ENCODE measurements around the gene MFN1.

Gene MFN1

DNA sequence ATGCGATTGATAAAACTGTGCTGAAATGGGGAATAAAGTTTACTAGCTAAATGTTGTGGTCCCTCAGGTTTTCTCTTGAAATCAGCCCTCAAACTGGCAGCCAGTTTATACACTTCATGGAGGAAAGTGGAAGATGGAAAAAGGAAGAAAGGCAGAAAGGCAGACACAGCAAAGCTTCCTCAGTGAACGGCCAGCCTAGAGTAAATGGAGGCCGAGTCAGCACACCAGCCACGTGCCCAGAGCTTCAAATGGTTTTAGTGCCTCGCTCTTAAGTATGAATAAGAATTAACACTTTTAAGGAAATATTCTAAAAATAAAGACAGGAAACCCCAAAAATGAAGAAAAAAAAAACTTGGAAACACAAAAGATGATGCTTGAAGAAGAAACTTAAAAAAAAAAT lies 55.5 kb downstream of the MFN1 start:
- no peak overlapping the region for H2AFZ ChIP-seq (ENCODE audit: low read length, unreplicated experiment)
- no peak overlapping the region for H3K27ac ChIP-seq (ENCODE audit: low read depth, low read length)
- no peaks in the 10 kb centered on the region for H3K27me3 ChIP-seq (ENCODE audit: insufficient read depth, low read length)
- no peaks in the 10 kb centered on the region for H3K4me1 ChIP-seq (ENCODE audit: control insufficient read depth, insufficient read depth, low read length, unreplicated experiment)
- peaks cover 31% of the 10 kb centered on the region for H3K36me3 ChIP-seq (ENCODE audit: insufficient read depth, low read length)
- H3K79me2 ChIP-seq (ENCODE audit: control insufficient read depth, insufficient read depth, low read length, unreplicated experiment) = no peaks in the 10 kb centered on the region
- H3K4me3 ChIP-seq (ENCODE audit: low read depth, low read length) = no peak overlapping the region

DNA sequence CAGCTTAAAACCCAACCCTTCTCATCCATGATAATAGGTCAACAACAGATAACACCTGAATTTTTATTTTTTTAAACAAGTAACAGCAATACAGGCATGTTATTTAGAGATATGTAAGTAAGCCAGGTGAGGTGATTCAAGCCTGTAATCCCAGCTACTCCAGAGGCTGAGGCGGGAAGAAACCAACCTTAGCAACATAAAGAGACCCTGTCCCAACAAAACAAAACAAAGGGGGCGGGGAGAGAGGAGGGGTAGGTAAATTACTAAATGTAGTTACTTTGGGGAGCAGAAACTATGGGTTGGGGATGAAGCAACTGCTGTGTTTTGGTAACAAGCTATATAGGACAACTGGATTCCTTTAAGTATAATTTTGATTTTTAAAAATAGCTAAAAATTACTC lies 56.8 kb downstream of the MFN1 start:
- H3K27ac ChIP-seq (ENCODE audit: low read depth, low read length) = no peak overlapping the region
- no peak overlapping the region for H3K4me3 ChIP-seq (ENCODE audit: low read depth, low read length)
- H3K79me2 ChIP-seq (ENCODE audit: control insufficient read depth, insufficient read depth, low read length, unreplicated experiment) = no peaks in the 10 kb centered on the region
- H3K4me1 ChIP-seq (ENCODE audit: control insufficient read depth, insufficient read depth, low read length, unreplicated experiment) = no peaks in the 10 kb centered on the region
- no peaks in the 10 kb centered on the region for H3K27me3 ChIP-seq (ENCODE audit: insufficient read depth, low read length)
- peaks cover 31% of the 10 kb centered on the region for H3K36me3 ChIP-seq (ENCODE audit: insufficient read depth, low read length)
- H2AFZ ChIP-seq (ENCODE audit: low read length, unreplicated experiment) = no peak overlapping the region

DNA sequence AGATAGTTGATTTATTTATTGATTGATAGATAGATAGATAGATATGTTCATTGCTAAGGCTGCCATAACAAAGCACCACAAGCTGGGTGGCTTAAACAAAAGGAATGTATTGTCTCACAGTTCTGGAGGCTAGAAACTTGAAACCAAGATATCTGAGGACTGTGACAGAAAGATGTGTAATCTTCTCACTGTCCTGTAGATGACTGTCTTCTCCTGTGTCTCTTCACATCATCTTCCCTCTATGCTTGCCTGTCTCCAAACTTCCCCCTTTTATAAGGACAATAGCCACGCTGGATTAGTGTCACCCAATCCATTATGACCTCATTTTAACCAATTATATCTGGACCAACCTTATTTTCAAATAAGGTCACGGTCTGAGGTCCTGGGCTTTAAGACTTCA lies 62.8 kb downstream of the MFN1 start:
- no peak overlapping the region for H3K4me3 ChIP-seq (ENCODE audit: low read depth, low read length)
- no peak overlapping the region for H2AFZ ChIP-seq (ENCODE audit: low read length, unreplicated experiment)
- H3K4me1 ChIP-seq (ENCODE audit: control insufficient read depth, insufficient read depth, low read length, unreplicated experiment) = no peaks in the 10 kb centered on the region
- H3K36me3 ChIP-seq (ENCODE audit: insufficient read depth, low read length) = peaks cover 28% of the 10 kb centered on the region
- no peak overlapping the region for H3K27ac ChIP-seq (ENCODE audit: low read depth, low read length)
- H3K79me2 ChIP-seq (ENCODE audit: control insufficient read depth, insufficient read depth, low read length, unreplicated experiment) = no peaks in the 10 kb centered on the region
- H3K27me3 ChIP-seq (ENCODE audit: insufficient read depth, low read length) = no peaks in the 10 kb centered on the region

DNA sequence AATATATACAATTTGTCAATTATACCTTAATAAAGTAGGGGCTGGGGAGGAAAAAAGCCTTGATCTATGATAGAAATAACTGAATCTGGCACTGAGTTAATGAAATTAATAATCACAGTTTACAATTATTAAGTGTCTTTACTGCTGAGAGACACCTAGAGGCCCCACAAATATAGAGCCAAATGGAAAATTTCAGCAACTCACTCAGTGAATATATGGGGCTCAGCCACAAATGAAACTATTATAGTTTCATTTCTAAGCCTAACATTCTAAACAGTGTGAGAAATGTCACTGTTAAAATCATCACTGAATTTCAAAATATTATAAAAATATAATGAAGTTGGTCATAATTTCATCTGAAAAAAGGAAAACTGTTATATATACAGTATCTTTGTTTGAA lies 63.5 kb downstream of the MFN1 start:
- Histone ChIP-seq H3K36me3 (ENCODE audit: insufficient read depth, low read length) (peaks cover 23% of the 10 kb centered on the region), H3K27ac (ENCODE audit: low read depth, low read length) (no peak overlapping the region), H3K27me3 (ENCODE audit: insufficient read depth, low read length) (no peaks in the 10 kb centered on the region), H2AFZ (ENCODE audit: low read length, unreplicated experiment) (no peak overlapping the region), H3K4me3 (ENCODE audit: low read depth, low read length) (no peak overlapping the region), H3K4me1 (ENCODE audit: control insufficient read depth, insufficient read depth, low read length, unreplicated experiment) (no peaks in the 10 kb centered on the region), H3K79me2 (ENCODE audit: control insufficient read depth, insufficient read depth, low read length, unreplicated experiment) (no peaks in the 10 kb centered on the region)

DNA sequence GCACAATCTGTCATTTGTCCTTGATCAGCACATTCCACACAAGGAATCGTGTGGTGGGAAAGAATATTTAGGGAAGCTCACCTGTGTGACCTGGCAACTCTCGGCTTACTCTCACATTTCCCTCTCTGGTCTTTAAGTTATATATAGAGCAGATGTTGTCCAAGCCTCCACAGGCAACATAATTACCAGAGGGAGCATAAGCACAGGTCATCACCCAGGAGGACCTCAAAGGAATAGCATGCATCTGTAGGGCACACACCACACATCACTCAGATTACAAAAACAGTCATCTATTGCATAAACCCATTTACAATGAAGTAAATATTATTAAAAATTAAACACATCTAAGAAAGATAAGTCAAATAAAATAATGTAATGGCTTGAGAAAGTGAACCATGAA lies 67.3 kb downstream of the MFN1 start:
- H3K4me1 ChIP-seq (ENCODE audit: control insufficient read depth, insufficient read depth, low read length, unreplicated experiment) = no peaks in the 10 kb centered on the region
- peaks cover 3% of the 10 kb centered on the region for H3K79me2 ChIP-seq (ENCODE audit: control insufficient read depth, insufficient read depth, low read length, unreplicated experiment)
- no peaks in the 10 kb centered on the region for H3K27me3 ChIP-seq (ENCODE audit: insufficient read depth, low read length)
- no peak overlapping the region for H3K4me3 ChIP-seq (ENCODE audit: low read depth, low read length)
- no peak overlapping the region for H2AFZ ChIP-seq (ENCODE audit: low read length, unreplicated experiment)
- no peak overlapping the region for H3K27ac ChIP-seq (ENCODE audit: low read depth, low read length)
- H3K36me3 ChIP-seq (ENCODE audit: insufficient read depth, low read length) = peaks cover 40% of the 10 kb centered on the region

DNA sequence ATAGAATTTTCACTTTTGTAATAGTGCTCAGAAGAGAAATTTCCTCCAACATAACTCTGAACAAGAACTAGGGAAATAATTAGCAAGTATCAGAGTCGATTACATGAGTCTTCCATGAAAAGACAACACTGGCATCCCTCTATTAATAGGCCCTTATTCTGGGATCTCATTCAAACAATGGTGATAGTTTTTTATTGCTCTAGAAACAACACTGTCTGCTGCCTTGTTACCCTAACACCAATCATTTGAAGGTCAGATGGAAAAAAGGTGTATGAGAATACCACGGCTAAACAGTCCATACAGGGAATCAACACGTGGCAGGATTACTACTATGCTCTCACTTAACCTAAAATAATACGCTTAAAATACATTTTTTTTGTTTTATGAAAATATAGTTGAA lies 67.9 kb downstream of the MFN1 start:
- Histone ChIP-seq H3K36me3 (ENCODE audit: insufficient read depth, low read length) (peaks cover 40% of the 10 kb centered on the region), H3K79me2 (ENCODE audit: control insufficient read depth, insufficient read depth, low read length, unreplicated experiment) (peaks cover 3% of the 10 kb centered on the region), H2AFZ (ENCODE audit: low read length, unreplicated experiment) (no peak overlapping the region), H3K4me1 (ENCODE audit: control insufficient read depth, insufficient read depth, low read length, unreplicated experiment) (no peaks in the 10 kb centered on the region), H3K27ac (ENCODE audit: low read depth, low read length) (no peak overlapping the region), H3K4me3 (ENCODE audit: low read depth, low read length) (no peak overlapping the region), H3K27me3 (ENCODE audit: insufficient read depth, low read length) (no peaks in the 10 kb centered on the region)

DNA sequence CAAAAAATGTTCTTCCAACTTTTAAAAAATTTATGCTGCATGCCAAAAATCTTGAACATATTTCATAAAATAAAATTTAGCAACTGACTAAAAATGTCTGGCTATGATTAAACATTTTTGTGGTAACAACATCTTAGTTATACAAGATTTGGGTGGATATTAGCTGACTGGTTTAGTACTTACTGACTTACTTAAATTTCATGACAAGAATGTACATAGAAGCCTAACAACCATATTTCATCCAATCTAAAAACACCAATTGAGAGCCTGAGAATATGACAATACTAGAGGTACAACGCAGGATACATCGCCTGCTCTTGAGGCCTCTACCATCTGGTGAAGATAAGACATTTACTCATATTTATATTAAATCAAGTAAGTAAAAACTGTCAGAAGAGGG lies 69.2 kb downstream of the MFN1 start:
- no peak overlapping the region for H2AFZ ChIP-seq (ENCODE audit: low read length, unreplicated experiment)
- H3K4me3 ChIP-seq (ENCODE audit: low read depth, low read length) = no peak overlapping the region
- H3K36me3 ChIP-seq (ENCODE audit: insufficient read depth, low read length) = peaks cover 40% of the 10 kb centered on the region

DNA sequence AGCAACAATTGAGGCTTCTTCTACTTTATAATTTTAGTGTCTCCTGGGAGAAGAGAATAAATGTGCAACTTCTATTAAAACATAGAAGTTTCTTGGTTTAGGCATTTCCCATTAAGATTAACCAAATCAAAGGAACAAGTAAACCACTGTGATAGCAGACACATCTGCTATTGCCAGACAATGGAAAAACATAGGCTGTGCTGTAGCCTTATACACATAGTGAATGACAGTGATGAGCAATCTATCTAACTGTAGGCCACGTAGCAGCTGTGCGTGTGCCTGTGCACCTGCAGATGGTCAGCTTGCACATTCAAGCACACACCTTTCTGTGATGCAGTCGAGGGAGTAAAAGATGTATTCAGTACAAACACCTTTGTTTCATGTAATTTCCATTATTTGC lies 71.1 kb downstream of the MFN1 start:
- Histone ChIP-seq H3K4me1 (ENCODE audit: control insufficient read depth, insufficient read depth, low read length, unreplicated experiment) (no peaks in the 10 kb centered on the region), H3K27ac (ENCODE audit: low read depth, low read length) (no peak overlapping the region), H3K27me3 (ENCODE audit: insufficient read depth, low read length) (no peaks in the 10 kb centered on the region), H3K79me2 (ENCODE audit: control insufficient read depth, insufficient read depth, low read length, unreplicated experiment) (peaks cover 7% of the 10 kb centered on the region), H3K4me3 (ENCODE audit: low read depth, low read length) (no peak overlapping the region), H3K36me3 (ENCODE audit: insufficient read depth, low read length) (peaks cover 33% of the 10 kb centered on the region), H2AFZ (ENCODE audit: low read length, unreplicated experiment) (no peak overlapping the region)

More for the DNA sequence above, 69.2 kb downstream of the MFN1 start:
- Histone ChIP-seq H3K27ac (ENCODE audit: low read depth, low read length) (no peak overlapping the region), H3K4me1 (ENCODE audit: control insufficient read depth, insufficient read depth, low read length, unreplicated experiment) (no peaks in the 10 kb centered on the region), H3K27me3 (ENCODE audit: insufficient read depth, low read length) (no peaks in the 10 kb centered on the region), H3K79me2 (ENCODE audit: control insufficient read depth, insufficient read depth, low read length, unreplicated experiment) (peaks cover 3% of the 10 kb centered on the region)

DNA sequence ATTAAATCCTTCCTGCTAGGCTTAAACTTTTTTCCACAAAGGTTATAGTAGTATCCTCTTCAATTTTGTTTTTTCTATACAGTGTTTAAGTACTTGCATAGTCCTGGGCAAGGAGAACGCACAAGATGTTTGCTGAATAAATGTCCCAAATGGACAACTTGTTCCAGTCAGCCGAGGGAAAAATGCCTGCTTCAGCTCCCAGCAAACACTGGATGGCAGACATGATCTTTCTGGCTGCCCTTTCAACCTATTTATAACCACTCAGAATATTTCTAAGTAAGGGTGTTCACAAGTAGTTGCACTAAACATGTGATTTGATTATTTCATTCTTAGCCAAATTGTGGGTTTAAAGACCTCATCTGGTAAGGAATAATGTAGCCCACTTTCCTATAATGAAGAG lies 74.0 kb downstream of the MFN1 start:
- H3K36me3 ChIP-seq (ENCODE audit: insufficient read depth, low read length) = peaks cover 35% of the 10 kb centered on the region
- H3K4me1 ChIP-seq (ENCODE audit: control insufficient read depth, insufficient read depth, low read length, unreplicated experiment) = no peaks in the 10 kb centered on the region
- H3K79me2 ChIP-seq (ENCODE audit: control insufficient read depth, insufficient read depth, low read length, unreplicated experiment) = peaks cover 26% of the 10 kb centered on the region
- H3K27me3 ChIP-seq (ENCODE audit: insufficient read depth, low read length) = no peaks in the 10 kb centered on the region
- no peak overlapping the region for H3K4me3 ChIP-seq (ENCODE audit: low read depth, low read length)
- no peak overlapping the region for H3K27ac ChIP-seq (ENCODE audit: low read depth, low read length)
- H2AFZ ChIP-seq (ENCODE audit: low read length, unreplicated experiment) = peak overlapping the region; percentile 18

DNA sequence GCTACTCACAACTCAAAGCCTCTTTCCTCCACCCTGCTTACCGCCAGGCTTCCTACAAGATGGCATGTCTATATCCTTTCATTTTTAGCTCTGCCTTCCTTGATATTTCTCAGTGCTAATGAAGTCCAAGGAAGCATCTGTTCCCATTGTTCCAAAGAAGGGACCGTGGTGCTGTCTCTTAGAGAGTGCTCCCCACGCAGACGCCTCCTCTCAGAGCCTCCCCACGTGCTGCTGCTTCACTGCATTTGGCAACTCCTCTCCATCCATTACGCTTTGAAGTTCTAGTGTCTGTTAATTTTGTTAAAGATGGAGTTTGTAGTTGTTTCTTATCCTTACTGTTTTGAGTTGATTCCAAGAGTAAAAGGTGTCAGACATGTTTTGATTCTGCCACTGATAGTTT lies 77.6 kb downstream of the MFN1 start:
- H2AFZ ChIP-seq (ENCODE audit: low read length, unreplicated experiment) = no peak overlapping the region
- peaks cover 16% of the 10 kb centered on the region for H3K36me3 ChIP-seq (ENCODE audit: insufficient read depth, low read length)
- H3K4me1 ChIP-seq (ENCODE audit: control insufficient read depth, insufficient read depth, low read length, unreplicated experiment) = no peaks in the 10 kb centered on the region
- H3K79me2 ChIP-seq (ENCODE audit: control insufficient read depth, insufficient read depth, low read length, unreplicated experiment) = peaks cover 56% of the 10 kb centered on the region
- no peak overlapping the region for H3K4me3 ChIP-seq (ENCODE audit: low read depth, low read length)
- H3K27ac ChIP-seq (ENCODE audit: low read depth, low read length) = no peak overlapping the region
- H3K27me3 ChIP-seq (ENCODE audit: insufficient read depth, low read length) = no peaks in the 10 kb centered on the region

DNA sequence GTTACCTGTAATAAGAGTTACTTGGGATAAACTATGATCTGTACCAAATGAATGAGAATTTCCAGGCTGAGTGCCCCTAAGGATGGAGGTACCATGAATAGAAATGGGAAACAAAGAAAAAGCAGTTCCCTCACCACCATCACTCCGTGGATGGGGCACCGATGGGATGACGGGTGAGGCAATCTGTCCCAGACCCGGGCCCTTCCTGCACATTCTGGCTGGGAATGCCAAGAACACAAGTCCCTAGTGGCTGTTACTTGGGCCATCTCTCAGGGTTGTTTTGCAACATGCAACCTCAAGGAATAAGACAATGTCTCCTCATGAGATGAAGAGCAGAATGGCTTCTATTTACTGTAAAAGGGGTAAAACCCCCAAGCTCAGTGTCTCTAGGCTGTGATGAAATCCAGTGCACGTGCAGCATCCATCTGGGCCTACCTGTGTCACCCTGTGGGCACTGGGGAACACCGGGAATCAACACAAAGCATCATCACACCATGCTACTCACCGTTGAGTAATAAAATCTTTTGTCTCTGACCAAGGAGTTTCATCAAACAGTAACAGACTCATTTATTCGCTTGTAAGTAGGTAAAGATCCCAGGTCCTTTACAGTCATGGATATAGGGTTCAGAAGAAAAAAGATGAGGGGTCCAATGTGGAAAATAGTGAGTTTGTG lies 81.5 kb downstream of the MFN1 start:
- H2AFZ ChIP-seq (ENCODE audit: low read length, unreplicated experiment) = no peak overlapping the region
- H3K4me1 ChIP-seq (ENCODE audit: control insufficient read depth, insufficient read depth, low read length, unreplicated experiment) = no peaks in the 10 kb centered on the region
- H3K4me3 ChIP-seq (ENCODE audit: low read depth, low read length) = no peak overlapping the region
- peaks cover 13% of the 10 kb centered on the region for H3K36me3 ChIP-seq (ENCODE audit: insufficient read depth, low read length)
- H3K27me3 ChIP-seq (ENCODE audit: insufficient read depth, low read length) = no peaks in the 10 kb centered on the region
- peaks cover 88% of the 10 kb centered on the region for H3K79me2 ChIP-seq (ENCODE audit: control insufficient read depth, insufficient read depth, low read length, unreplicated experiment)
- no peak overlapping the region for H3K27ac ChIP-seq (ENCODE audit: low read depth, low read length)
